Activated CD8-positive, alpha-beta memory T cell treated with anti-CD3 and anti-CD28 coated beads for 24 hours (primary cell): ENCODE results near the gene GDF3.
"Not testable (repeated sequence)": the region's sequence is repeated elsewhere in the genome, so short reads cannot be mapped to it uniquely, and the experiment has no call there.

ENCODE experiments used
- DNase-seq: peaks from one replicate; pipeline ENCODE4 v3.0.0-alpha.2; 2020

Gene GDF3

DNA sequence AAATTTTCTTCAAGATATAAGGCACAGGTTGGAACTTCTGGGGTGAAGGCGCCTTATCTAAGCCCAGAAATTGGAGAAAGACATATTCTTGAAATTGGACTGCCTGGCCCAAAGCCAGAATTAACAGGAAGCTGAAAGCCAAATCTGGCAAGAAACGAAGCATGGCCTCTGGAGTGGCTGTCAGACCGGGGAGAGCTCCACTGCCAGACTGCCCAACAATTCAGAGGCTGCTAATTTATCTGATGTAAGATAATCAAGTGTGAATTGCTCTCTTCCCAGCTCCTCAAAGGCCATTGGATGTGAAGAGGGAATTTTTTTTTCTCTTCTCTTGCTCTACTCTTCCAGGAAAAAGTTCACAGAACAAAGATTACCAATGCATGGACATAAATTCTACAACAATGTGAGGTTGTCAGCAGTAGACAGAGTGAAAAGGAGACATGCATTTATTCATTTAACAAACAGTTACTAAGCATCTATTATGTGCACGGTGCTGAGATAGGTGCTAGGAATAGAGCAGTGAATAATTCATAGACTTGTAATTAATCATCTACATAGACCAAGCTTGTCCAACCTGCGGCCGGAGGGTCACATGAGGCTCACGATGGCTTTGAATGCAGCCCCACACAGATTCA is at the start of gene GDF3:
Gene GDF3 (minus strand): TSS at position 210 of the 632 bp plus-strand sequence. CDS start 47 bp downstream, at position 163.
- no peak for DNase-seq

DNA sequence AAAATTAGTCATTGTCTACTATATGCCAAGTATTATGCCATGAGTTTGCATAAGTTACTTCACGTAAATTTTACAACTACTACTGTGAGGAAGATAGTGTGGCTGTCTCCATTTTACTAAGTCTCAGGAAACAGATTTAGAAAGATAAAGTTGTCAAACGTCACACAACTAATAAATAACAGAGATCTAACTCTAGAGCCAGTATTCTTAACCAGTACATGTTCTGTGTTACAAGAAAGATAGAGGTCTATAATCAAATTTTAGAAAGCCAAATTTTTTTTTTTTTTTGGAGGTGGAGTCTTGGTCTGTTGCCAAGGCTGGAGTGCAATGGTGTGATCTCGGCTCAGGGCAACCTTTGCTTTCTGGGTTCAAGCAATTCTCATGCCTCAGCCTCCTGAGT is 37.4 kb upstream of the GDF3 start:
- DNase-seq: no peak

DNA sequence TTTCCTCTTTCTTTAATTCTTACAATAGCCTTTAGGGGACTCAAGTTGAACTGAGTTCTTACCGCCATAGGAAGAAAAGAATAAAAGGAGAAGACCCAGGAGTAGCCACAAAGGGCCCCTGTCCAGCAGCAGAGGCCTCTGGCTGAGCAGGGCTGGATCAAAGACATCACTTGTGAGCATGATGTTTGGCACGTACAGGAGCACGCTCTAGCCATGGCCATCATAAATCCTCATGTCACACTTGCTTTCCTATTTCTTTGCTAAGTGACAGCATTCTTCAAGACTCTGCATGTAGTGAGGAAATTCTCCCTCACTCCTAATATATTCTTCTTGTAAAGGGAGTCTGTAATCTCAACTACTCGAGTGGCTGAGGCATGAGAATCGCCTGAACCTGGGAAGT is 35.9 kb upstream of the GDF3 start:
- DNase-seq: no peak

DNA sequence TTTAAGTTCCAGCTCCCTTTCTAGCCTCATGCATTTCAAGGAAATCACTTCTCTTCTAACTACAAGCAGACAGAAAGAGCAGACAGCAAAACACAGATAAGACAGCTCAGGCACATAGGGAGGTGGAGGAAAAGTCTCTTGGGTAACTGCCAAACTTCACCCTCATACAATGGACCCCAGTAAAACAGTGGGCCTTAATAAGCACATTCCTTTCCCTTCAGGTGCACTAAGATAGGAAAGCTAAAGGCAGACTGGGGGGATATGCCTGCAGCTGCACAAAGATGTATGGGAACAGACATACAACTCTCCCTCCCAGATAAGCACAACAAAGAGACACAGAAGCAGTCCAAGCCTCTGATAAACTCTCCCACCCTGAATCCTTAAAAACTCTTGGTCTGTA is 35.4 kb upstream of the GDF3 start:
- DNase-seq: not testable (repeated sequence)

DNA sequence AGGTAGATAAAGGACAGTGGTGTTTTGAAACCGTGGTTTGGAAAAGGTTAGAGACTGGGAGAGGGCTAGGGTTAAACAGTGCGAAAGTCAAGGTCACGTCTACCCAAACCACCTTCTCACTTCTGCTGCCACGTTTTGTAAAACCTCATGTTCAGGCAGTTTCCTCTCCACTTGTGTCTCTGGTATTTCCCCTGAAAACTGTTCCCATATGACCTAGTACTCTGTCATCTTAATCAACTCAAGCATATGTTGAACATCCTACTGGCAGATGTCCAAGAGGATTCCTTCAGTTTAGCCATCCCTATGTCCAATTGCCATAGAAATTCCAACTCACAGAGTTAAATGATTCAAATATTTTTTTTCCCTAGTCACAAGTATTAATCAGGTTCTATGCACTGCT is 34.2 kb upstream of the GDF3 start:
- DNase-seq: no peak

DNA sequence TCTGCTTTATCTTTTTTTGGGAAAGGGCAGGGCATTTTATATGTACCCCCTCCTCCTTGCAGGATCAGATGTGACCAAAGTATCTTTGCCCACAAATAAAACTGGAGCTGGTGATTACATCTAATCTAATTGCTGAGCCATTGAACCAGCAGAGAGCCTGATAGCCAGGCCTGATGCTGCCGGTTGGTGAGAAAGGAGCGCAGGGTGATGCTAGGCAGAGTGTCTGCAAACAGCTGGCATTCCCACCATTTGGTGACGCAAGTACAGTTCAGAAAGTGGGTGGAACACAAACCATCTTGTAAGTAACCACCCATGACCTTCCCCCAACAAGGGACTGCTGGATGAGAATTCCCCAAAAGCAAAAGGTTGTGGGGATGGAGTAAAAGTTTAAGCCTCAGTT is 28.4 kb upstream of the GDF3 start:
- no peak for DNase-seq

DNA sequence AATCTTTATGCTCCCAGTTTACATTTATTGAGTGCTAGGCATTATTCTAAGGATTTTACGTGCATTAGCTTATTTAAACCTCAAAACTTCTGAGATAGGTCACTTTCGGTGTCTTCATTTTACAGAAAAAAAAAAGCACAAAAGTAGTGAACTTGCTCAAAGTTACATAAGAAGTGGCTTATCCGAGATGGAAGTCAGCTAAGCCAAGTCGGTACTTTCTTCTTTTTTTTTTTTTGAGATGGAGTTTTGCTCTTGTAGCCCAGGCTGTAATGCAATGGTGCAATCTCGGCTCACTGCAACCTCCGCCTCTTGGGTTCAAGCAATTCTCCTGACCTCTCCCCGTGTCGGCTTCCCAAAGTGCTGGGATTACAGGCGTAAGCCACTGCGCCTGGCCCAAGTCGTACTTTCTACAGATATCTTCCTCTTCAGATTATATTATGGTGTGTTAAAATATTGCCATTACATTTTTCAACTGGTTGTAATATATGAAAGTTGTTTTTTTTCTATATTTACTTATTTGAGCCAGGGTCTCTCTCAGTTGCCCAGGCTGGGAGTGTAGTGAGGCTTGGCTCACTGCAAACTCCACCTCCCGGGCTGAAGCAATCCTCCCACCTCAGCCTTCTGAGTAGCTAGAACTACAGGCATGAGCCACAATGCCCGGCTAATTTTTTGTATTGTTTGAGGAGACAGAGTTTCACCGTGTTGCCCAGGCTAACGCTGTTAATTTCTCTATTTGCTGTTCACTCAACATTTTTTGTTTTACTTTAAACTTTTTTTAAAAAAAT is 24.6 kb upstream of the GDF3 start:
- DNase-seq: no peak

DNA sequence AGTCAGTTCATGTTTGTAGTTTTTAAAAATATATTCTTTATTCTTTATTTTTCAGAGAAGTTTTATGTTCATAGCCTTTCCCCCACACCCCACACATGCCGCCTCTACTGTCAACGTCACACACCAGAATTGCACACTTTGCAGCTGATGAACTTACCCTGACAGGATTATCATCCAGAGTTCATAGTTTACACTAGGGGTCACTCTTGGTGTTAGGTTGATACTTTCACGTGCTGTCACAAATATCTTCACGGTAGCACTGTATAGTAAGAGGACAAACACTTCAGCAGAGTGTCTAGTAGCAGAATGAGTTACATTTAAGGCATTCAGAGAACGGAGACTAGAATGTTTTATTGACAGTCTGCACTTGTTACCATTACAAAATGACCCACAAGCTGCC is 20.8 kb upstream of the GDF3 start:
- no peak for DNase-seq

DNA sequence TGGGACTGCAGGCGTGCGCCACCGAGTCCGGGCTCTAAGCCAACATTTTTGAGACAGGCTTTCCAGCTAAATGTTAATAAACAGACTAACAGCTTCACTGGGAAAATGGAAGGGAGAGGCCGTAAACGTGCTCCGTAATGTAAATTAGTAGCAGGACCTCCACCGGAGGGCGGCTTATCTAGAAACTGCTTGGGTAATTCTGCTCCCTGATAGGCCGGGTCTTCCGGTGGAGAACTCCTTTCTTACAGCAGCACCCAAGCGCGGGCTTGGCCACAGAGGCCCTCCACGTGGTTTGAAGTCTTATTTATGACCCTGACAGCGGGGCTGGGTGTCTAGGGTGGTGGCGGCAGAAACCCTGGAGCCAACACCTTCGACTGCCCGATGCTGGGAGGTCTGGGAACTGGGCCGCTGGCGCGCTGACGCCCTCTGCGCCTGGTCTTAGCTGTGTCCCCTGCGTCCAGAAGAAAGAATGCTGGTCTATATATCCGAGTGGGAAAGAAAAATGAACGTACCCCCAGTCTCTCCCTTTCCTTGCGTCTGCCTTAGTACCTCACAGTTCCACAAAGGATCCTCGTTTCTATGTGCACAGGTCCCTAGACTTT is 17.4 kb upstream of the GDF3 start:
- DNase-seq: no peak

DNA sequence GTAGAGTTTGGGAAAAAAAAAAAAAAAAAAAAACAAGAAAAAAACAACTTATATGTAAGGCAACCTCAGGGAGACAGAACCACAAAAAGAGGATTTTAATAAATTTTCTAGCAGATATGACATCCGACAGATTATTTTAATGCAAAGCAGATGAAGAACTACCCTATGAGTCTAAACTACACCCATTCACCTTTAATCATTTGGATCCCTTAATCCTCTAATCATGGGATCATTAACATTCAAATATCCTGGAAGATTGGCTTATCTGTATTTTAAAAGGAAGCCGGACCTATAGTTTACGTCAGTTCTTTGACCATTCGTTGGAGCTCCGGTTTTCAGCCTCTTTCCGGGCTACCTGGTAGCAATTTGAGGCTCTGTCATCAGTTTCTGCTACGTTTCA is 15.6 kb upstream of the GDF3 start, which contains the start of gene DPPA3:
Gene DPPA3 (plus strand): TSS at position 301 of the 400 bp plus-strand sequence. CDS start 138 bp downstream, outside the sequence.
- no peak for DNase-seq

DNA sequence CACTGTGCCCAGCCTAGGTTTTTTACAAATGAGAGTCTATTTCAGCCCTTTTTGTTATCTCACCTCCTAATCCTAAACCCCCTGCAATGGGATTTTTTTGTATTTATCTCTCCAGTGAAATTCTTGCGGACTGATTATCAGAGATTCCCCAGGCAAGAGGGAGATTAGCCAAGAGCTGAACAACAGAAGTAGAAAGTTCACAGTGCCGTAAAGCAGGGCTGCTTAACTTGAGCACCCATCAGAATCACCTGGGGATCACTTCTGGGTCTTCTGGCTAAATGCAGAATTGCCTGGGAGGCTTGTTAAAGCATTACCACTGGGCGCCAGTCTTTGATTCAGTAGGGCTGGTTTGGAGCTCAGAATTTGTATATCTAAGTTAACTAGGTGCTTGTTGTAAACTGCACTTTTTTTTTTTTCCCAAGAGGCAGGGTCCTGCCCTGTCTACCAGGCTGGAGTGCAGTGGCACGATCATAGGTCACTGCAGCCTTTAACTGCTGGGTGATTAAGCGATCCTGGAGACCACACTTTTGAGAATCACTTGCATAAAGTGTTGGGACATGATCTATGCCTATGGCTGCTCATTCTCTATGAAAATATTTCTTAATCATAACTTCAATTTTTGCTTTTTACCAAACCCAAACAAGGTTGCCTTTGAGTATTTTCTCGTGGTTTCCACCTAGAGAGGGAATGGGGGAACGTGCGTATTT is 14.5 kb upstream of the GDF3 start:
- no peak for DNase-seq

DNA sequence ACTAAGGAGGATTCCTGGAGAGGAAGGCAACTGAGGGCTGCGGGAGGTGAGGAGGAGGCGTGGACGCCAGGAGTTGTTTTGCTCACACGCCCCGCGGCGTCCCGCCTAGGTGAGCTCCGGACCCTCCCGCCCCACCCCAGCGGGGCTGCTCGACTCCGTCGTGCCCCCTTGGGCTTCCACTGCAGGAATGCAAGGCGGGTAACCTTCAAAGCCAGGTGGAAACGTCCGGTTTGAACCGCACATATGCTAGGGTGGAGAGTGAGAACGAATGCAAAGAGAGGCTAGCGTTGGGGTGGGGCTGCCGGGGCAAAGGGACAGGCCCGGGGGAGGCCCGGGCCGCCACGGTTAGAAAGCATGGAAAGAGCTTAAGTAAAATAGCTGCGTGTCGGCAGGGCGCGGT is 10.3 kb upstream of the GDF3 start:
- DNase-seq: no peak

DNA sequence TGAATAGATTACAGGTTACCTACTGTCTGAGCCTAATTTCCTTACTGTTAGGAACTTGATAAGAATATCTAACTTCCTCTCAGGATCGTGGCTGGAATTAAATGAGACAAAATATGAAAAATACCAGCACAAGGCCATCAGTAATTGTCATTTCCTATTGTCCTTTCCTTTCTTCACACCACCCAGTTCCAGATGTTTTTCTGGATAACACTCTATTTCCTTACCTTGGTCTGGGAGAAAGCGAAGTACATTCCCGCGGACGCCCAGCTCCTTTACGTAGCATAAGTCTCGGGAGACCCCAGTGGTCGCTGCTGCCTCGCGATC is 376 bp downstream of the GDF3 start:
- DNase-seq: no peak

DNA sequence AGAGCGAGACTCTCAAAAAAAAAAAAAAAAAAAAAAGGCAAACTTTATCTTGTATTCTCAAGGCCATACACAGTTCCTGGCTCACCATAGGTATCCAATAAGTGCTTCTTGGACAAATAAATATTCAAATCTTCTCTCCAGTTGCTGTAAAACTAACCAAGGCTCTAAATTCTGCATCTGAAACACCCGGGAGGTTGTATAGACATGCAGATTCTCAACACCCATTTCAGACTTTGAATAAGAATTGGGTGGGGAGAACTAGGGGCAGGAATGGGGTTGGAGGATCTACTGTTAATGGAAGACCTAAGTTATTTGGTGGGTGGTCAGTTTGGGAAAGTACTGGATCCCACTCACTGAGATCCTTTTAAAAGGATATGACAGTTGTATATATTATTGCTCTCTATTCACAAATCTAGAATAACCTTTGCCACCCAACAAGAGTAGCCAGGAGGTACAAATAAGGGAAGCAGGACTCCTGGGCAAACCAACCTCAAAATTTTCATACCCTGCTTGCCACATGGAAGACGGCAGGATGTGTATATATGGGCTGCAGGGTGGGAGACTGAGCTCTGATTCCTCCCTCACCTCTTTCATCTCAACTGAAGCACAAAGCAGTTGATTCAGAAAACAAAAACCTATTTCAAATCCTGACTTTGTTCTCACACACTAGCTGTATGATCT is 879 bp downstream of the GDF3 start:
- no peak for DNase-seq

DNA sequence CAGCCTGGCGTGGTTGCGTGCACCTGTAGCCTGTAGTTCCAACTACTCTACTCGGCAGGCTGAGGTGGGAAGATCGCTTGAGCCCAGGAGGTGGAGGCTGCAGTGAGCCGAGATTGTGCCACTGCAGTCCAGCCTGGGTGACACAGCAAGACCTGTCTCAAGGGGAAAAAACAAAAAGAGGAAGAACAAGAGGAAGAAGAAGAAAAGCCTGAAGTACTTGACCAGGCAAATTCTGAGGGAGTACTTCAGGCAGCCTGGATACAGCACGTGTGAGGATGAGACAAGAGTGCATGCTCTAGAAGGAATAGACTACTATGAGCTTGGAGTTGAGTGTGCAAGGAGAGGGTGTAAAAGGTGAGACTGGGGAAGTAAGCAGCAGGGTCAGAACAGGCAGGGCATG is 1.8 kb downstream of the GDF3 start:
- DNase-seq: no peak

DNA sequence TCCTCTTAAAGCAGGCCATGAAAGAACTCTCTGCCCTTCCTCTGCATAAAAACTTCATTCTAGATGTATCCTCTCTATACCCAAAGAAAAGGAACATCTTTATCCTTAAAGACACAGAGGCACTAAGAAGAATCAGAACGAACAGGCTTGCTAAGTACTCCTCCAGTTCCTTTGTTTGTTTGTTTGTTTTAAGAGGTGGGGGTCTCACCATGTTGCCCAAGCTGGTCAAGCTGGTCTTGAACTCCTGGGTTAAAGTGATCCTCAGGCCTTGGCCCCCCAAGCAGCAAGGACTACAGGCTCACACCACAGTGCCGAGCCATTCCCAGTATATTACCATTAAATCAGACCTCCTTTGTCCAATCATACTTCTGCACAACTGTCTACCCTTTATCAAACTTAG is 14.0 kb downstream of the GDF3 start:
- DNase-seq: no peak

DNA sequence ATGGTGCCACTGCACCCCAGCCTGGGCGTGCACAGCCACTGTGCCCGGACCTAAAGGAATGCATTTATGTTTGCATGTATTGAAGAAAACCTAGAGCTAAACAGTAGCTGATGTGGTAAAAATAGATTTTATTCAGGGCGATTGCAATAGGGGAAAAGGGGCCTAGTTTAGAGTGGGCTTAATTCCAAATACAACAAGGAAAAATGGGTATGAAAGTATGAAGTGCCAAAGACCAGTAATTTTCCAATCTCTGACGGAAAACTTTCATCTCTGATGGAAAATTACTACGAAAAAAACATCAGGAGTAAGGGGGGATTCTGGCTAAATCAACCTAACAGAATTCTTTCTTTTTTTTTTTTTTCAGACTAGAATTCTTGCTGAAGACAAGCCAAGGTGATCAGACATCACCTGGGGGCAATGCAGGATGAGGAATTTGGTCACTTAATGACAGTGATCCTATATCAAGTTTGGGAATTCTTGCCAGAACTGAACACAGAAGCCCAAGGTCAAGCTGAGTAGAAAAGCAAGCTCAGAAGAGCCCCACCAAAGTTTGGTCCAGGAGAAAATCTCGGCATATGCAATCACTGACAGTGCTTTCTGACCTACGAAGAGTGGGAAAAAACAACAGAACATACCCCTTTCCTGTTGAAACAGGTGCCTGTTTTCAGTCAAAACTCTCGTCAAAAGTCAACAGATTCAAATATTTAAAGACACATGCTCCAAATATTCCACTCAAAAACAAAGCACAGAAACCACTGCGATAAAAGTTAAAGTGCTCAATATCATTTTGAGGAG is 16.1 kb downstream of the GDF3 start:
- DNase-seq: no peak

DNA sequence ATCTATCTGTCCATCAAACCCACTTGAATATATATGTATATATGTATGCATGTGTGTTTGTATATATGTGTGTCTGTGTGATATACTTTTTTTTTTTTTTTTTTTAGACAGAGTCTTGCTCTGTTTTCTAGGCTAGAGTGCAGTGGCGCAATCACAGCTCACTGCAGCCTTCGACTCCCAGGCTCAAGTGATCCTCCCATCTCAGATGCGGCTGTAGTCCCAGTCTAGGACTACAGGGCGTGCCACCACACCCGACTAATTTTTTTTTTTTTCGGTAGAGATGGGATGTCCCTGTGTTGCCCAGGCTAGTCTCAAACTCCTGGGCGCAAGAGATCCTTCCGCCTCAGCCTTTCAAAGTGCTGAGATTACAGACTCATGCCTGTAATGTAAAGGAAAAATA is 16.8 kb downstream of the GDF3 start:
- DNase-seq: no peak

DNA sequence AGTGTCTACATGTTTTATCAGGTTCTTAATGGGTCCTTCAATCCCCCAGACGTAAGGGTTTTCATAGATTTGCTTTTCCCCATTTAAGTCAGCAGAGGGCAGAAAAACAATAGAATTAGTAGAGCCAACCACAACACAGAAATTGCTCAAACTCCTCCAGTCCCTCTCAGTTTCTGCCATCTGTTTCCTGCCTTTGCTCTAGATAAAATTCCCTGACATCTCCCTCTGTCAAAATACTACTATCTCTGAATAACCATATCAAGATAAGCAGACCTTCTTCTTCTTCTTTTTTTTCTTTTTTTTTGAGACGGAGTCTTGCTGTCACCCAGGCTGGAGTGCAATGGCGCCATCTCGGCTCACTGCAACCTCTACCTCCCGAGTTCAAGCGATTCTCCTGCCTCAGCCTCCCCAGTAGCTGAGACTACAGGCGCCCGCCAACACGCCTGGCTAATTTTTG is 18.1 kb downstream of the GDF3 start:
- DNase-seq: peak; percentile 56

DNA sequence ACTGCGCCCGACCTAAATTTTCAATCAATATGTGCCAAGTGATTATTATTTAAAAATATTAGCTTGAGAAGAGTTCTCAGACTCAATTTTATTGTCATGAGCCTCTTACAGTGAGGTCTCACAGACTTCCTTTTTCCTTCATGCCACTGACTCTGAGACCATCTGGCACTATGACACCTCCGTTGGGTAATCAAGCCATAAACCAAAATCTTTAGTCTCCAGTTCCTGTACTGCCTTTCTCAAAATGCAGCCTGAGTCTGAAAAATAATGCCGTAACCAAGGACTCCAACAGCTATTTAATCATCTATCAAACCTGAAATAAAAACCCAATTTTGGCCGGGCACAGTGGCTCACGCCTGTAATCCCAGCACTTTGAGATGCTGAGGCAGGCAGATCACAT is 20.1 kb downstream of the GDF3 start:
- DNase-seq: not testable (repeated sequence)

DNA sequence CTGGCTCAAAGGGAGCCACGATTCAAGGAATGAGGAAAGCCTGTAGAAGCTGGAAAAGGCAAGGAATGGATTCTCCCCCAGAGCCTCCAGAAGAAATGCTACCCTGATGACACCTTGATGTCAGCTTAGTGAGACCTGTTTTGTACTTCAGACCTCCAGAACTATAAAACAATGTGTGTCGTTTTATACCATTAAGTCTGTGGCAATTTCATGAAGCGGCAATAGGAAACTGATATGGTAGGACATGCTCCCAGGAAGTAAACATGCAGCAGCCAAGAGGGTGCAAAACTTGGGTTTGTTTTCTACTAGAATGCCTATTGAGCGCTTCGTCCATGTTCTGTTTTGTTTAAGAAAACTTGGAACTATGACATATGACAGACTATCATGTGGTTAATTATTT is 27.4 kb downstream of the GDF3 start:
- no peak for DNase-seq

DNA sequence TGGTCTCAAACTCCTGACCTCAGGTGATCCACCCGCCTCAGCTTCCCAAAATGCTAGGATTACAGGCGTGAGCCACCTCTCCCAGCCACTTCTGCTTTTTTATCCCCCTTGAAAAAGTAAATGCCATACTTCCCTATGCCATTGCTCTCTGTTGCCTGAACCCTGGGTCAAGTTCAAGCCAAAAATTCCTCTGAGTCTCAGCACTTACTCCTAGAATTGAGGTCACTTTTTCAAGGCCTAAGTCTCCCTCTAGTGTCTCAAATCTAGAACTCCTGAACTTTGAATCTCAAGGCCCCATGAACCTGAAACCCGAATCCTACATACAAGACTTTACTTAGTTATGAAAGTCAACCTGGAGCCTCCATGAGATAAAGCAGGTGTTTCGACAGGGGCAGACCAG is 28.4 kb downstream of the GDF3 start:
- DNase-seq: no peak
